ENCODE results near the gene TASP1.

GRCh38 chr20:13581451-13581850 lies 57.3 kb downstream of the TASP1 start:
- TF ChIP-seq CTCF (optimal IDR thresholded peaks at IDR 0.05 in 1 of 3, IDR thresholded peaks at IDR 0.05 in 1 of 3, conservative IDR thresholded peaks at IDR 0.05 in 1 of 3; ENCODE audit: extremely low read depth in 1 of 3, insufficient read depth in 2 of 3, low read length in 3 of 3) (no peak), EZH2 (IDR thresholded peaks at IDR 0.05; ENCODE audit: low read length) (no peak)
